A673 (cell line): ENCODE results near the gene SPNS1.

Source experiments
- CTCF ChIP-seq: fragments of 300-800, 200-600 bp; sonication (generic); conservative IDR thresholded peaks from 2 replicates; pipeline ENCODE4 v1.5.1; 2017; ENCODE audit warnings: low read depth, mild to moderate bottlenecking, antibody characterized with exemption, low read length, moderate library complexity, mixed read lengths
- EZH2 ChIP-seq: fragments of 200-600 bp; sonication (generic); IDR thresholded peaks from 2 replicates; pipeline ENCODE4 v1.6.1; 2017; ENCODE audit warnings: borderline replicate concordance, low read depth, mild to moderate bottlenecking, mixed read lengths, antibody characterized with exemption, low read length; ENCODE audit not compliant: poor library complexity, severe bottlenecking

DNA sequence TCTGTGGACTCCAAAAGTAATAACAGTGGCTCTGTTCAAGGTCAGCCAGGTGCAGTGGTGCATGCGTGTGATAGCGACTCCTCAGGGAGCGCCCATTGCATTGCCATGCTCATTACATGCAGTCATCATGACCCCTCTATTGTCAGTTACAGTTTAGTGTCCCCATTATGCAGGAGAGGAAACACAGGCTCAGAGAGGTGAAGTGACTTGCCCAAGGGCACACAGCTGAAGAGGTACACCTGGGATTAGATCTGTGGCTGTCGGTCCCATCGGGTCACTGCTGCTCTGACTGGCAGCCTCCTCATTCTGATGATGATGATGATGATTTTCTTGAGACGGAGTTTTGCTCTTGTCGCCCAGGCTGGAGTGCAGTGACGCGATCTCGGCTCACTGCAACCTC is 17.9 kb downstream of the SPNS1 start:
- no peak for TF ChIP-seq CTCF
- no peak for TF ChIP-seq EZH2
